NCI-H2196 (cell line): ENCODE data around the gene PRR29.

ENCODE experiments used
- DNase-seq: peaks from one replicate; lab custom pipeline; 2025; ENCODE audit not compliant: unreplicated experiment; lab: John Stamatoyannopoulos, UW

The PRR29 gene

DNA sequence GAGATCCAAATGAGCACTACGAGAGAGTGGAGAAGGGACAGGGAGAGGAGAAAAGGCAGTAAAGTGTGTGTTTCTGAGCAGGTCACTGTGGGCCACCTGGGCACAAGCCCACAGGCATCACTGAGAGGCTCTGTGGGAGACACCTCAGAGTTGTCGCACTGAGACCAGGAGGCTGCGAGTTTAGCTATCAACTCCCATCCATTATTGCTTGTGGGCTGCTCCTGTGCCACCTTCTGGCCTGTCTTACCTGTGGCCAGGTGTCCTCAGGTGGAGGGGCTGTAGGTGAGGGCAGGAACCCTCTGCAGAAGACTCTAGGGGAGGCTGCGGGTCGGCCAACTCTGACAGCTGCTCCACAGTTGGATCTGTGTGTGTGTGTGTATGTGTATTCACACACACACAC lies 2.5 kb upstream of the PRR29 start:
- no peak for DNase-seq

DNA sequence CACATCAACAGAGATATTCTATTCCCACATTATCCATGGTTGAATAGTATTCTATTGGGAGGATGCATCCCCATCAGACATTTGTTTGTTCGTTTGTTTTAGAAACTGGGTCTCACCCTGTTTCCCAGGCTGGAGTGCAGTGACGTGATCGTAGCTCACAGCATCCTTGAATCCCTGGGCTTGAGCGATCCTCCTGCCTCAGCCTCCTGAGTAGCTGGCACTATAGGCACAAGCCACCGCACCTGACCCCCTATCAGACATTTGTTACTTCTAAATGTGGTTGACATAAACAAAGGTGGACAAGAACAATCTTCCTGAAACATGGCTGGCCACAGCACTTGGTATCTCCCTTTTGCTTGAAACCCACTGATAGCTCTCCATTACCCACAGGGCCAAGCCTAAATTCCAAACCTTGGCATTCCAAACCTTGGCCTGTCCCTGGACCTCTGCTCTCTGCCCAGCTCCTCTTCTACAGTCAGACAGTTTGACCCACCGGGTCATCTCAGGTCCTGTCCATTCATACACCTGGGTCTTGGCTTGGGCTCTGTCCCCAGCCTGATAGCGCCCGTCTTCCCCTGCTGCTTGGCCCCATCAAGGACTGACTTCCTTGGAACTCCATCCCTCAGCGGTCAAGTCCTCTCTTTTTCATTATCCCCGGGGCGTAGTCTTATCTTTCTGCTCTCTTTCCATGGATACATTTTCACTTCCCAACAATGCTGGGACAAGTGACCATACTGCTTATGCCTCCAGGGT lies 1.5 kb upstream of the PRR29 start:
- no peak for DNase-seq

DNA sequence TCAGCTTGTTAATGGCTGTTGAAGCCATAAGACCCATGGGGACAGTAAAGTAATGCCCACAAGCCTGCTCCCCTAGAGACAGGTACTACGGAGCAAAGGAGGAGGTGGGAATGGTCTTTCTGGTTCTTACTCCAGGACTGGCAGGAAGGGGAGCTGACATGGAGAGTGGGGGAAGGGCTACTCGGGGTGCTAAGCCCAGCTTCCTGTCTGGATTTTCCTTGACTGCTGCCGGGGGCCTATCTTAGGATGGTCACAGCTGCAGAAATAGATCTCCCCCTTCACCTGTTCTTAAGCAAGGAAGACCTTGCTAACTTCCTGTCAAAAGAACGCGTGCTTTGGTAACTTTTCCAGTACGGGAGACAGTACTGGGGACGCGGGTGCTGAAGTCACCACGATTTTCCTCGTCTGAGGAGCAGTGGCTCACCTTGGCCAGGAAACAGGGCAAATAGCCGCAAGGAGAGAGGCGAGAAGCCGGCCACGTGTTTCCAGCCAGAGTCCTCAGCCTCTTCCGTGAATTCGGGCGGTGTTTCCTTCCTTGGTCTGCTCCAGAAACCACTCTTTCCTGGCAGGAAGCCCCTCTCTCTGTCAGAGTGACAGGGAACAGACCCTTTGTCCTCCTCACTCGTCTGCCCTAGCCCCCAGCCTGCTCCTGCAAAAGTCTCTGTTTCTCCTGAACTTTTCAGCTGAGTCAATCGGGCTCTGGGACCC lies 656 bp upstream of the PRR29 start:
- DNase-seq, result no peak

DNA sequence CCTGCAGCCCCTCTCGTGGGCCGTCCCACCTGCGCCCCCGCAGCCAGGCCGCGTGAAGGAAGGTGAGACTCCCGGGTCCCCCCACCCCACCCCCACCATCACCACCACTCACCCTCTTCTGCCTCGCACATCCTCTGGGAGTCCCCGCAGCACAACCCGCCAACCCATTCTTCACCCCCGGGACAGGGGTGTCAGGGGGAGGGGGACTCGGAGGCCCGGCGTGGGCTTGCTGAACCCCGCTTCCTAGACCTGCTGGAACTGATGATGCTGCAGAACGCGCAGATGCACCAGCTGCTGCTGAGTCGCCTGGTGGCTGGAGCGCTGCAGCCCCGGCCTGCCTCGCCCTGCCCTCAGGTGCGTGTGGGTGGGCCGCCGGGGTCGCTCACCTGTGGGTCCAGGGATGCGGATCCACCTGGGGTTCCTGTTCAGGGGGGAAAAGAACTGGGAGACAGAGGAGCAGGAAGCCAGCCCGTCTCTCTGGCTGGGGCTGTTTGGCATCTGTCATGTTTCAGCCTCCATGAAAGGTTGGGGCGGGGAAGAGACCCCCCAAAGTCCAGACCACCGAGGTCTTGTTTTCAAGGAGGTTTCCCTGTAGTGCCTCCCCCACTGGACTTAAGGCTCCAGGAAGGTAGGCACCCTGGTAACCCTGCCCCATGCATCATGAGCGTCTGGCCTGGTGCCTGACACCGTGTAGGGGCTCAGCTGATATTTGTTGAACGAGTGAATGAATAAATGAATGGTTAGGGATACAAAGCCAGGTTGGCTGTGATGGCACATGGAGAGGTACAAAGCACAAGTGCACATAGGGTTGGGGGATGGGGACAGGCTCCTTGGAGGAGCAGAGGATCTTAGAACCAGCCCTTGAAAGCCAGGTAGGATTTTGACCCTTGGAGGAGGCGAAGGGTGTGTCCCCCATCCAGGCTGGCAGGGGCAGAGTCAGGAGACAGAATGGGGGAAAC lies 849 bp downstream of the PRR29 start:
- no peak for DNase-seq

DNA sequence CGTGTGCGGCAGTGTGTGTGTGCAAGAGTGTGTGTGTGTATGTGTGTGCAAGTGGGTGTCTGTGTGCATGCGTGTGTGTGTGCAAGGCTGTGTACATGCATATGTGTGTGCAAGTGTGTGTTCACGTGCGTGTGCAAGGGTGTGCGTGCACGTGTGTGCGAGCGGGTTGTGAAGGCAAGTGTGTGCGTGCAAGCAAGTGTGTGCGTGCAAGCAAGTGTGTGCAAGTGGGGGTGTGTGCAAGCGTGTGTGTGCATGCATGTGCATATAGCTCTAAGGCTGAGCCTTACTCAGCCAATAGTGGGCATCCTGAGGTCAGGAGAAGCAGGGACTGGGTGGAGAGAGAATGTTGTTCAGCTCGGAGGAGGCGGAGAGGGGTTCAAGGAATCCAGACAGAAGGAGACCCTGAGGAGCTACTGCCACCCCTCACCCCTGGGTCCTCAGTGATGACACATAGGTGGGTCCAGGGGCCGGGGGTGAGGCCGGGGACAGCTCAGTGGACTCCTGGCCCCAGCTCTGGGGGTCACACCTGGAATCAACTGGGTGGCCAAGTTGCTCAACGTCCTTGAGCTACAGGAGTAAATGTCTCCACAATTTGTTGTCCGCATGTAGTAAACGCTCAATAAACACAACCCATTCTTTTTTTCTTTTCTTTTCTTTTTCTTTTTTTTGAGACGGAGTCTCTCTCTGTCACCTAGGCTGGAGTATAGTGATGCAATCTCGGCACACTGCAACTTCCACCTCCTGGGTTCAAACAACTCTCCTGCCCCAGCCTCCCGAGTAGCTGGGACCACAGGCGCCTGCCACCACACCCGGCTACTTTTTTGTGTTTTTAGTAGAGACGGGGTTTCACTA lies 1.8 kb downstream of the PRR29 start:
- DNase-seq, result no peak

DNA sequence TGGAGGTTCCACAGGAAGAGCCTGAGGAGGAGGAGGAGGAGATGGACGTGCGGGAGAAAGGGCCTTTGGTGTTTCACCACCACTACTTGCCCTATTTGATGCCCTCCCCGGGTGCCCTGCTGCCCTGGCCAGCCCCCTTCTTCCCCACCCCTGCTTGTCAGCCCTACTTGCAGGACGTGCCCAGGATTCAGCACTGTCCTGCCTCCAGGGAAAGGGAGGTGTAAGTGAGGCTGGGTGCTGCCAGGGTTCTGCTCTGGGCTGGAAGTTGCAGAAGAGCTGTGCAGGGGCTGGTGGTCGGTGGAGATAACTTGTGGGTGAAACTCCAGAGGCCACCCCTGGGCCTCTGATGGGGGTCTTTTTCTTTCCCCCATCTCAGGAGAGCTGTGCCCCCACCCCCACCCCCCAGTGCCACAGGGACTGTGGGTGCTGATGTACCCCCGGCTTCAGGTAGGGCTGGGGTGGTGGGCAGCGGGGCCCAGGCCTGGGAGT lies 3.0 kb downstream of the PRR29 start:
- no peak for DNase-seq

DNA sequence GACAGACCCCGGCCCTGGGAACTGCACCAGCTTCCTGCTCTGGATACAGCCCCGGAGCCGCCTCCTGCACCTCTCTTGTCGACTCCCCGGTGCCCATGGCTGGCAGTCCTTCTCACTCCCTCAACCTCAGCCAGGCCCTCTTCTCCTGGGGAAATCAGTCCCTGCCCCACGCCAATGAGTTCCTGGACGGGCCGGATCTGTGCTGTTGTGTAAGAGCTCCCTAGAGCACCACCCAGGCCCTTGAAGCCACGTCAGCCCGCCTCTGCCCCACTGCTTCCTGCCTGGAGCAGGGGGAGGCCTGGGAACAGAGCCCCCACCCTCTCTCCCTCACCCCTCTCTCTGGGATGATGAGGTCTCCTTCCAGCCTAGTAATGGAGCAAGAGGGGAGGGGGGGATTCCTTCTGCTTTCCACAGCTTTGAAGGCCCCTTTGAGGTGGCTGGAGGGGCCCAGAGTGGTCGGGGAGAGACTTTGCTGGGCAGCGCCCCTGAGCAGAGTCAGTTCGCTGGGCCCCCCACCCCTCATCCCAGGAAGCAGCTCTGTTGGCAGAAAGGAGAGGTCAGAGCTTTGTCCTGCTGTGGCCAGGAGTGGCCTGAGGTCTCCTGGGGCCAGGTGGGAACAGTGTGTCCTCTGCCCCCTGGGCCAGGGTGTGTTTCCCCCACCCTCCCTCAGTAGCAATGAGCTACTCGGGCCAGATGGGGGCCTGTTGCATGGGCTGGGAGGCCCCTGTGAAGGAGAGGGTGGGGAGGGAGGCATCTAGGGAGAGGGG lies 3.8 kb downstream of the PRR29 start:
- DNase-seq, result no peak

DNA sequence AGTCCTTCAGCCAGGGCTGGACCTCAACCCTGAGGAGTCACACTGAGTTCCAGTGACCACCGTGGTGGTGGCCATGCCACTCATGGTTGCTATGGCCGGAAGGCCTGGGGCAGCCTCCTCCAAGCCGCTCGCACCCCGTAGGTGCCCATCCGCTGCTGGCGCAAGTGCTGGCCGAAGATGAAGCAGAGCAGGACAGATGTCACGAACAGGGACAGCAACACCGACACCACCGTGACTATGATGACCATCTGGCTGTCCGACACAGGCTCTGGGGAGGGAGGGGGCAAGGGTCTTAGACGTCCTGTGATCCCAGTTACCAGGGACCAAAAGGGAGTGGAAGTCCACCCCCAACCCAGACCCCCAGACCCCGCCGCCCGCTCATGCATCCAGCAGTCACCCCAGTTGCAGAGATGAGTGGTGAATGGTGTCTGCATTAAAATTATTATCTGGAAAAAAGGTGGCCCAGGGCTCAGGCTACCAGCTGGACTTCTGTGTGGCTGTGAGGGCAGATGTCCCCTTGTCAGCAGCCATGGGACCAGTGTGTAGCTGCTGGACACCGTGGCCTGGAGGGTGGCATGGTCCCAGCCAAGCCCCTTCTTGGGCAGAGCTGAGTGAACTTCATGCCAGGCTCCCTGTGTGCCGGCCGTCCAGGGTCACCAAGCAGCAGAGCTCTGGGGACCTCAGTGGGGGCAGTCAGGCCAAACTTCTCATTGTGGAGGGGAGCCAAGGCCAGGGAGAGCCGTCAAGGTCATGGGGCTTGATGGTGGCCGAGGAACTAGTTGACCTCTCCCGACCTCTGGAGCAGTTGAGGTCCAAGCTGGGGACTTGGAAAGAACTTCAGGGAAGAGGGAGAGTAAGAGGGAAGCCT lies 4.7 kb downstream of the PRR29 start:
- DNase-seq, result no peak

DNA sequence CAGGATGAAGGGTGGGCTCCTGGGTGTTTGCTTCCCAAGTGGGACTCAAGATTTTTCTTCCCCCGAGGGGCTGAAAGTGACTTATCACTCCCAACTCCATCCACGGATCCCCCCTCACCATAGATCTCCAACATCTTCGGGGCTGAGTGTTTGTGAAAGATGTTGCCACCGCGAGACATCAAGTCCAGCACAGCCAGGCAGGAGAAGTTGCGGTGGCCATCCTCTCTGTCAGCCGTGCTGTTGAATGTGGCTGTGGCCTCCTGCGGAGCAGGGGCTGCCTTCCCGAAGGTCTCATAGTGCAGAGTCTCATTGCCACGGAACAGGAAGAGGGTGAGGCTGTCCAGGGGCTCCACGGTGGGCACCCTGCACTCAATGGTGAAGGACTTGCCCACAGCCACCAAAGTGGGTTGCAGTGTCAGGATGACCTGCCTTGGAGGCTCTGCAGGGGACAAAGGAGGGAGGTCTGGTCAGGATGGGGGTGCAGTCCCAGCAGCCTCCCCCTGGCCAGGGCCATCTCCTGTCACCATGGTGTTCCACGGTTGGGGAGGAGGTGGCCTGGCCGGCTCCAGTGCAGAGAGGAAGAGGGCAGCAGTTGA lies 5.5 kb downstream of the PRR29 start:
- no peak for DNase-seq

DNA sequence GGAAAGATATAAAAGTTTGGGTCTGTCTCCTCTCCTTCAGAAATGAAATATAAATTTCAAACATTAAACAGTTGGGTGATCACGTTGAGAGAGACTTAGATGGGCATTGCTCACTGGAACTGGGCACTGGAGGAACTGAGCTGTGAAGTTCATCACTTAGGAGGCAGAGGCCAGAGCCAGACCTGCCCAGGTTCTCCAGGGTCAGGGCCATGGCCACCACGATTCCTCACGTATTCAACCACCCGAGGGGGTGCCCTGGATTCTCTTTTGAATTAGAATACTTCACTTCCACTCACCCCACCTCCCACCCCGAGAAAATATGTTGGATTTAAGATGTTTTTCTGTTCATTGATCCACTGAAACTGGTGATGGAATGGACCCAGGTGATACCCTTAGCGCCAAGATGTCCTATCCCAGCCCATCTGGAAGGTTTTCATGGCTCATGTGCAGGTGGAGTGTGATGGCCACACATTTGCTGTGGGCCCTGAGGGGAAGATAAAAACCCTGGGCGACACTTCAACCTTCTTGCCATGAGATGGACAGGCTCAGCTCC lies 6.1 kb downstream of the PRR29 start:
- no peak for DNase-seq

DNA sequence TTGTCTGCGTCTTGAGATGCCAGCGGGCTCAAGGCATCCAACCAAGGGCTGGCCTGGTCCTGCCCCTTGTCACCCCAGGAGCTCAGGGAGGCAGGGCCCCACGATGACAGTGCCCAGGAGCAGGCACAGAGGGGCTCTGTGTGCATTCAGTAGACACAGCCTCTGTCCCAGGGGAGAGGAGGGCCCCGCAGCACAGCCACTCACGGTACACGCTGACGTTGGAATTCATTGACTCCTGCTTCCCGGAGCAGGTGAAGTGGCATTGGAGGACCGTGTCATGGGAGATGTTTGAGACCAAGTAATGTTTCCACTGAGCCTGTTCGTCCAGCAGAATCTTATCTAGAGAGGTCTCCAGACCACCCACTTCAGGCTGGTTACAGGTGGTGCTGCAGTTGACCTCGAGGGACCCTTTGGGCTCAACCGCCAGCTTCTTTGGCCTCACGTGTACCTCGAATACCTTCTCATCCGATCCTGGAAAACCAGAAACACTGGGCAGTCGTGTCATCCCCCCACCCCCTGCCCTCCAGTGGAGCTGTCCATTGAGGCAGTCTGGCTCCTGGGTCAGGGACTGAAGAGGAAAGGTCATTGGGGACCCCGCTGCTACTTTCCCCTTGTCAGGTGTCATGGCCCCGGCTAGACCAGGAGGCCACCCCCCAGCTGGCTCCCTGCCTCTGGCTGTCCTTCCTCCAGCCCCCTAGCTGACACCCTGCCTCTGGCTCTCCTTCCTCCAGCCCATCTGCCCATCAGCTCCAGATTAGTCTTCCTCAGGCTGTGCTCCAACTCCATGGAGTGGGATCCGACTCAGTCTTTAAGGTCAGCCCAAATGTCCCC lies 7.0 kb downstream of the PRR29 start:
- no peak for DNase-seq

DNA sequence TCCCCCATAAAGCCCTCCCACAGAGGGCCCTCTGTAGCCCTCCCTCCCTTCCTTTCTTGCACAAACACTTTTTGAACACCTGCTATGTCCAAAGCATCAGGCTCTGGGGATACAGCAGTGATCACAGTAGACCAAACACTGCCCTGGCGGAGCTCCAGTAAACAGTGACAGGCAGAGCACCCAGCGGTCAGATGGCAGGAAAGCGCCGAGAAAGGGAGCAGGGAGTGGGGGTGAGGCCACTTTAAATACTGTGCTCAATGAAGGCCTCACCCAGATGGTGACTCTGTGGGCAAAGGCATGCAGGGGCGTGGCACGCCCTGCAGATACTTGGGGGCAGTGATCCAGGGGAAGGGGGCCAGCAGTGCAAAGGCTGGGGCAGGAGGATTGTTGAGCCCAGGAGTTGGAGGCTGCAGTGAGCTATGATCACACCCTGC lies 7.6 kb downstream of the PRR29 start:
- peak; percentile 81 for DNase-seq

DNA sequence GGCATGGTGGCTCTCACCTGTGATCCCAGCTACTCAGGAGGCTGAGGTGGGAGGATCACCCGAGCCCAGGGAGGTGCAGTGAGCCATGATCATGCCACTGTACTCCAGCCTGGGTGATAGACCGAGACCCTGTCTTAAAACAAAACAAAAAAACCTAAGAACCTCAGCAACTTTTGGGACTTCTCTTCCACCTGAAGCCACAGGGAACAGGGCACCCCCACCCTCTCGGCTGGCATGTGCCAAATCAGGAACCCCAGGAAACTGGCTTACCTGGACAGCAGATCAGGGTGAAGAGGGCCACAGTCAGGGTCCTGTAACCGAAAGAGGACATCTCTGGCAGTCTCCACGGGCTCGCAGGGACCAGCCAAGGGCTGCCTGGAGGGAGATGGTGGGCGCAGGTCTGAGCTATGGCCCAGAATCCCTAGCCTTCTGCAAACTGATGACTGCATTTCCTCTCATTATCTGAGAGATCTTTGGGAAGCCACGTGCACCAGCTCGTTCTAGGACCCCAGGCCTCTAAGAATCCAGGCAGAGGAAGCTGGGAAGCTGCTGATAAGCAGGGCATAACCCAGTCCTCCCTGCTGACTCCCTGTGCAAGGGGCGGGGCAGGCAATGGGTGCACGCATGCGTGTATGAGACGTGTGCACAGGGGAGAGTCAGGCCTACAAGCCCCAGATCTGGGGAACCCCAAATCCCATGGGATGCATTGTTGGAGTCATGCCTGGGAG lies 8.4 kb downstream of the PRR29 start:
- no peak for DNase-seq

DNA sequence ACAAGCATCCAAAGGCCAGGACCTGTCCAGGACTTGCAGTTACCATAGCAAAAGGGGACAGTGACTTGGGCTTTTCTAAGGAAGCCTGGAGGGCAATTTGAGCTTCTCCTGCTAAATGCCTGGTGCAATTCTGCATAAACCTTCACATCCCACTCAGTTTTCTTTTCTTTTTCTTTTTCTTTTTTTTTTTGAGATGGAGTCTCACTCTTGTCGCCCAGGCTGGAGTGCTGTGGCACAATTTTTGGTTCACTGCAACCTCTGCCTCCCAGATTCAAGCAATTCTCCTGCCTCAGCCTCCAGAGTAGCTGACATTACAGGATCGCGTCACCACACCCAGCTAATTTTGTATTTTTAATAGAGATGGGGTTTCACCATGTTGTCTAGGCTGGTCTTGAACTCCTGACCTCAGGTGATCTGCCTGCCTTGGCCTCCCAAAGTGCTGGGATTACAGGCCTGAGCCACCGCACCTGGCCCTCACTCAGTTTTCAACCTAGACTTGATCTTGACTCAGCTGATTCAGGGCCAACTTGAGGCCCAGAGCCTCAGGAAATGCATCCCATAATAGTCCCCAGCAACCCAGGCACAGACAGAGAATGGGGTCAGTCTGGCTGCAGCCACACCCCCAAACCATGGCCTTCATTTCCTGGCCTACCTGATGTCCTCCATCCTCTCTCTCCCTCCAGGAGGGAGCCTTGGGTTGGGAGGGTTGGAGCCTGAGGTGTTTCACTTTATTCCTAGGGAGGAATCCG lies 9.1 kb downstream of the PRR29 start:
- peak; percentile 22 for DNase-seq

DNA sequence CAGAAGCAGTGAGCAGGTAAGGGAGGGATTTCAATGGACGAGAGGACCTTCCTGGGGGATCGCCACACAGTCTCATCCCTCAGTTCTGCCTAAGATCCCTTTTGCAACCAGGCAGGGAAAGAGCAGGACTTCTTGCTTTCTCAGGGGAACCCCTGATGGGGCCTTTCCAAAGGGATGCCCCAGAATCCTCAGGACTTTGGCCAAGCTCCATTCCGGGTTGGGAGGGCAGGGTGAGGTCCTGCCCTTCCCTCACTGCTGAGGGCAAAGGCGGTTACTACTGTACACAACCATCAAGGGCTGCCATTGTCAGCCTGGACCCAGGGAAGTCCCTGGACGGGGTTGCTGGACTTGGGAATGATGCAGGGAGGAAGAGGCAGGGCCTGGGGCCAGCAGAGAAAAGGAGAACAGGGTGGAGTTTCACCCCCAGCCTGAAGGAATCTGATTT lies 9.7 kb downstream of the PRR29 start:
- no peak for DNase-seq

DNA sequence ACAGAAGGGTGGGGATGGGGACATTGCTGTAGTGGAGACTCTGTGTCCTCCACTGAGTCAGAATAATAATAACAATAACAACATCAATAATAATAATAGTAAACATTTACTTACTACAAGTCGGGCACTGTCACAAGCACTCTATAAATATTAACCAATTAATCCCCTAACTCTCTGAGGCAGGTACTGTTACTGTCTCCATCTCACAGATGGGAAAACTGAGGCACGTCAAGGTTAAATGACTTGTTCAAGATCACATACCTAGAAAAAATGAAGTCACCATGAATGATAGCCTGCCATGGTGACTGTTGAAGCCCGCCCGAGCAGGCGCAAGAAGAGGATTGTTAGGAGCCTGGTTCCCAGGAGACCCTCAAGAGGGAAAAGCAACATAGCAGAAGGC lies 10.2 kb downstream of the PRR29 start:
- DNase-seq, result no peak
